Metanephros (tissue), 2 donors: ENCODE measurements around the gene DOCK2. TPM values are rescaled to one million over a fixed set of nuclear protein-coding genes. Genes with fewer than 3 reads are reported as not detected.

ENCODE experiments used
- small RNA-seq: library from RNA; depleted of rRNA; stranded (forward); fragments of <200 nt; gene quantifications from one replicate; pipeline ENCODE3, GENCODE V24; 2014; ENCODE audit warnings: low replicate concordance
- total RNA-seq: library from RNA; depleted of rRNA; stranded (reverse); fragments of >200 nt; gene quantifications from one replicate; pipeline ENCODE4 v1.2.3, GENCODE V29; 2014

Gene DOCK2
- total RNA-seq: 19.7 TPM

GRCh38 chr5:169637085-169637548 is at the start of gene DOCK2:
TSS of gene DOCK2 (plus strand) at chr5:169637275. CDS start at chr5:169637327, 52 bp downstream.

GRCh38 chr5:169980418-169981053 is 343.5 kb downstream of the DOCK2 start, which contains the start of gene INSYN2B:
TSS of gene INSYN2B (minus strand) at chr5:169980495. CDS start at chr5:169883898, 96,597 bp downstream.

GRCh38 chr5:170105642-170106611 is 468.9 kb downstream of the DOCK2 start, which contains the start of gene FOXI1:
TSS of gene FOXI1 (plus strand) at chr5:170105897. CDS start at chr5:170105958, 61 bp downstream.

Small RNAs within 50 kb of the gene (small RNA-seq; reads per million reads assigned to genes)
- gene MIR378E: not detected

Other genes starting within 250 kb of the DOCK2 start
- gene SPDL1, start 53.5 kb upstream of the DOCK2 start, total RNA-seq: 11.4 TPM